Mammary epithelial cell (primary cell): ENCODE measurements around the gene TMEM150C.

Experiments
- CTCF ChIP-seq, 2 donors: IDR thresholded peaks in 1 of 2; conservative IDR thresholded peaks in 1 of 2; 2 replicates each; pipeline ENCODE4 v1.5.1; 2011 to 2012; ENCODE audit warnings: inconsistent platforms in 2 of 2, low read length in 2 of 2, mild to moderate bottlenecking in 2 of 2, control low read depth in 1 of 2, low read depth in 1 of 2; ENCODE audit not compliant: insufficient read depth in 1 of 2; ENCODE audit errors: extremely low read depth in 1 of 2
- EZH2 ChIP-seq: IDR thresholded peaks from 2 replicates; pipeline ENCODE4 v1.6.1; 2012; ENCODE audit warnings: low read length, inconsistent platforms, borderline replicate concordance

GRCh38 chr4:82601242-82602015 is 39.6 kb upstream of the TMEM150C start:
- TF ChIP-seq CTCF (conservative IDR thresholded peaks at IDR 0.05 in 1 of 2, IDR thresholded peaks at IDR 0.05 in 1 of 2; ENCODE audit: extremely low read depth in 1 of 2, insufficient read depth in 1 of 2, low read depth in 1 of 2, low read length in 2 of 2) (no peak), EZH2 (no peak)
